ENCODE data around the gene LPCAT3.

- no peak for TF ChIP-seq CTCF (IDR thresholded peaks at IDR 0.05)
- no peak for TF ChIP-seq POLR2A (IDR thresholded peaks at IDR 0.05)
These were observed 36.6 kb upstream of the LPCAT3 start for GRCh38 chr12:7054925-7055324.
